ENCODE data around the gene TRAF3. TPM values are rescaled to one million over a fixed set of nuclear protein-coding genes. Genes with fewer than 3 reads are reported as not detected.
"Not testable (repeated sequence)": the region's sequence is repeated elsewhere in the genome, so short reads cannot be mapped to it uniquely, and the experiment has no call there.

The TRAF3 gene
- total RNA-seq, 6 experiments from 2014 or later = 19.9 to 28.8 (median 22.6) TPM

GRCh38 chr14:102873131-102873530 is 95.9 kb downstream of the TRAF3 start:
- no peak overlapping the region for H3K27ac Mint-ChIP-seq
- H3K4me1 Mint-ChIP-seq (ENCODE audit: low read depth) = no peaks in the 10 kb centered on the region
- no peak for TF ChIP-seq CTCF (IDR thresholded peaks at IDR 0.05)
- peaks cover 16% of the 10 kb centered on the region for H3K36me3 Mint-ChIP-seq (ENCODE audit: low read depth)
- H3K9me3 Mint-ChIP-seq = no peaks in the 10 kb centered on the region
- DNase-seq = no peak
- no peak overlapping the region for H3K4me3 Mint-ChIP-seq
- no peaks in the 10 kb centered on the region; the same call in 1 of the 2 replicates for H3K27me3 Mint-ChIP-seq (ENCODE audit: insufficient read depth)

GRCh38 chr14:102873546-102874061 is 96.4 kb downstream of the TRAF3 start:
- H3K4me1 Mint-ChIP-seq (ENCODE audit: low read depth) = no peaks in the 10 kb centered on the region
- H3K9me3 Mint-ChIP-seq = no peaks in the 10 kb centered on the region
- no peak for DNase-seq
- no peak overlapping the region for H3K27ac Mint-ChIP-seq
- peaks cover 15% of the 10 kb centered on the region for H3K36me3 Mint-ChIP-seq (ENCODE audit: low read depth)
- H3K4me3 Mint-ChIP-seq = no peak overlapping the region
- no peaks in the 10 kb centered on the region; the same call in 1 of the 2 replicates for H3K27me3 Mint-ChIP-seq (ENCODE audit: insufficient read depth)
- no peak for TF ChIP-seq CTCF (IDR thresholded peaks at IDR 0.05)

GRCh38 chr14:102875652-102876051 is 98.4 kb downstream of the TRAF3 start:
- Mint-ChIP-seq H3K4me3 (no peak overlapping the region), H3K27ac (no peak overlapping the region), H3K27me3 (ENCODE audit: insufficient read depth) (no peaks in the 10 kb centered on the region; the same call in 1 of the 2 replicates), H3K9me3 (no peaks in the 10 kb centered on the region), H3K36me3 (ENCODE audit: low read depth) (peaks cover 10% of the 10 kb centered on the region), H3K4me1 (ENCODE audit: low read depth) (no peaks in the 10 kb centered on the region)
- no peak for DNase-seq
- TF ChIP-seq CTCF (IDR thresholded peaks at IDR 0.05) = no peak

GRCh38 chr14:102877511-102877910 is 100.3 kb downstream of the TRAF3 start:
- H3K4me1 Mint-ChIP-seq (ENCODE audit: low read depth); H3K27me3 Mint-ChIP-seq (ENCODE audit: insufficient read depth); DNase-seq; H3K27ac Mint-ChIP-seq; H3K4me3 Mint-ChIP-seq; H3K9me3 Mint-ChIP-seq: not testable (repeated sequence)
- peaks cover 10% of the 10 kb centered on the region for H3K36me3 Mint-ChIP-seq (ENCODE audit: low read depth)

- DNase-seq = no peak
- TF ChIP-seq CTCF (IDR thresholded peaks at IDR 0.05) = no peak
- Mint-ChIP-seq H3K36me3 (ENCODE audit: low read depth) (peaks cover 10% of the 10 kb centered on the region), H3K9me3 (no peaks in the 10 kb centered on the region), H3K4me3 (no peak overlapping the region), H3K4me1 (ENCODE audit: low read depth) (no peaks in the 10 kb centered on the region), H3K27ac (no peak overlapping the region), H3K27me3 (ENCODE audit: insufficient read depth) (no peaks in the 10 kb centered on the region; the same call in 1 of the 2 replicates)
Observed at GRCh38 chr14:102878174-102878969, 101.1 kb downstream of the TRAF3 start.

- Mint-ChIP-seq H3K4me1 (ENCODE audit: low read depth) (no peaks in the 10 kb centered on the region), H3K9me3 (no peaks in the 10 kb centered on the region), H3K27ac (peak overlapping the region; percentile 57; the same call in 1 of the 2 replicates), H3K36me3 (ENCODE audit: low read depth) (peaks cover 11% of the 10 kb centered on the region), H3K27me3 (ENCODE audit: insufficient read depth) (no peaks in the 10 kb centered on the region; the same call in 1 of the 2 replicates), H3K4me3 (no peak overlapping the region)
- TF ChIP-seq CTCF (IDR thresholded peaks at IDR 0.05) = 0 out of 2 replicates have a peak, but pooled peaks have one; percentile 6
- peak; percentile 23 for DNase-seq
Observed at GRCh38 chr14:102878970-102879460, 101.8 kb downstream of the TRAF3 start.
